Measurements from ENCODE around the gene UFM1.

GRCh38 chr13:38365661-38366060 lies 16.0 kb downstream of the UFM1 start:
- TF ChIP-seq CTCF (conservative IDR thresholded peaks at IDR 0.05 in 1 of 2, IDR thresholded peaks at IDR 0.05 in 1 of 2; ENCODE audit: extremely low read depth in 1 of 2, insufficient read depth in 1 of 2, low read depth in 1 of 2, low read length in 2 of 2) (no peak), EZH2 (IDR thresholded peaks at IDR 0.05; ENCODE audit: borderline replicate concordance, low read length) (no peak)
